ENCODE data around the gene SPATA24.
"Not testable (repeated sequence)": the region's sequence is repeated elsewhere in the genome, so short reads cannot be mapped to it uniquely, and the experiment has no call there.

Gene SPATA24

GRCh38 chr5:139416651-139417050, 12.8 kb upstream of the SPATA24 start:
- no peak for DNase-seq

GRCh38 chr5:139415869-139416268, 12.0 kb upstream of the SPATA24 start:
- no peak for DNase-seq

- DNase-seq, result no peak
These were observed 11.5 kb upstream of the SPATA24 start for GRCh38 chr5:139415221-139415861.

GRCh38 chr5:139414581-139415130, 10.8 kb upstream of the SPATA24 start:
- DNase-seq, result no peak

- DNase-seq, result no peak
These were observed 10.1 kb upstream of the SPATA24 start for GRCh38 chr5:139413963-139414362.

- no peak for DNase-seq
These were observed 9.3 kb upstream of the SPATA24 start for GRCh38 chr5:139413153-139413552.

- no peak for DNase-seq
These were observed 7.3 kb upstream of the SPATA24 start for GRCh38 chr5:139410993-139411828.

- DNase-seq, result no peak
These were observed 6.5 kb upstream of the SPATA24 start for GRCh38 chr5:139410121-139410992.

GRCh38 chr5:139409116-139409515, 5.2 kb upstream of the SPATA24 start:
- DNase-seq, result not testable (repeated sequence)

GRCh38 chr5:139408191-139408590, 4.3 kb upstream of the SPATA24 start:
- no peak for DNase-seq

- no peak for DNase-seq
These were observed 3.6 kb upstream of the SPATA24 start for GRCh38 chr5:139407517-139407916.

- DNase-seq, result no peak
These were observed 3.1 kb upstream of the SPATA24 start for GRCh38 chr5:139406963-139407362.

- DNase-seq, result no peak
These were observed 573 bp upstream of the SPATA24 start for GRCh38 chr5:139404484-139404840.

GRCh38 chr5:139403418-139403786, 487 bp downstream of the SPATA24 start:
- DNase-seq, result no peak

GRCh38 chr5:139402561-139403158, 1.2 kb downstream of the SPATA24 start:
- DNase-seq, result peak; percentile 24

- DNase-seq, result no peak
These were observed 2.3 kb downstream of the SPATA24 start for GRCh38 chr5:139401546-139401945.

- no peak for DNase-seq
These were observed 4.3 kb downstream of the SPATA24 start for GRCh38 chr5:139399501-139400121.

GRCh38 chr5:139397921-139398320, 6.0 kb downstream of the SPATA24 start:
- no peak for DNase-seq

GRCh38 chr5:139396691-139397090, 7.2 kb downstream of the SPATA24 start:
- DNase-seq, result no peak

- DNase-seq, result no peak
These were observed 7.8 kb downstream of the SPATA24 start for GRCh38 chr5:139395844-139396640.

Measured in CD4-positive, alpha-beta T cell treated with Interleukin-12 subunit alpha and Interleukin-12 subunit beta, for 1 hour (primary cell).